ENCODE measurements around the gene SMIM10L2A.
A peak's percentile ranks its signal among the peaks of the same experiment; 100 is the strongest.
"Not testable (repeated sequence)": the region's sequence is repeated elsewhere in the genome, so short reads cannot be mapped to it uniquely, and the experiment has no call there.

The SMIM10L2A gene

DNA sequence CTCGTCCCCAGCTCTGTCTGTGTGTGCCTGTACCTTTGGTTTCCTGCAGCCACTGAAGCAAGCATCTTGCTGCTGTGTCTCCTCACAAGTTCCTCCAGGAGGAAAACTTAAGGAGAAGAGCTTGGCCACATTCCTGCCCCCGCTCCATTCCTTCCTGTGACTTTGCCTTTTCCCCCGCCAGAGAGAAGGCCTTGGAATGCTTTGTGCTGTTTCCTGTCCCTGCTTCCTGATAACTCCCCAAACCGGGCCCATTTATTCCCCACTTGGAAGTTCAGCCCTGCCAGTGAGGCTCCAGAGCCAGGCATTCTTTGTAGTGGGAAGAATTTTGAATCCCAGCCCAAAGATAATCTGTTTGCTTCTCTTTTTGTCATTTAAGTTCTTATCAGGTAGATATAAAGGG, 33.1 kb downstream of the SMIM10L2A start:
- no peak for DNase-seq (ENCODE audit: low spot score)

DNA sequence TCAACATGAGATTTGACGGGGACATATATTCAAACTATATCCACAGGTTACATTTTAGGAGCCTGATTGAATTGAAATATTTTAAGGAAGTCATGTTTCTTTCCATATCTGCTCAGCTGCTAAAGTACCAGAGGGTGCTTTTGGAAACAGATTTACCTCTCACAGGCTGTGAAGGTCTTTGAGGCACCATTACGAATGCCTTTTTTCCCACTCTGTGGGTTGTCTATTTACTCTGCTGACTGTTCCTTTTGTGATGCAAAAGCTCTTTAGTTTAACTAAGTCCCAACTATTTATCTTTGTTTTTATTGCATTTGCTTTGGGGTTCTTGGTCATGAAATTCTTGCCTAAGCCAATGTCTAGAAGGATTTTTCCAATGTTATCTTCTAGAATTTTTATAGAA, 40.0 kb downstream of the SMIM10L2A start:
- DNase-seq (ENCODE audit: low spot score): not testable (repeated sequence)

DNA sequence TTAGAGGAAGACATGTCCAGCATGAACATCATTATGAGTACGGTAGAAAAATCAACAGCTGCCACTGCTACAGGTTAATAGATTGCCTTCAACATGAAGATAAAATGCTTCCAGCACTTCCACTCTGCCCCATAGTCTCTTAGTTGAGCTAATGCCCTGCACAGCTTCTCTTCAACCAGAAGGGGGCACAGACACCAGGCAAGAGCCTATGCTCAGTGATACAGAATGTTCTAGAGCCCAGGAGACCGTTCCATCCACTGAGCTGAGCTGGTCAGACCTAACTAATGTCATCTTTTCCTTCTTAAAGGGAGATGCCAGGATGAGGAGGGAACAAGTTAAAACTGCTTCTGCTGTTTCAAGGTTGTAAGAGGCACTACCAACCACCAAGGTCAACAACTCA, 42.2 kb downstream of the SMIM10L2A start:
- no peak for DNase-seq (ENCODE audit: low spot score)

DNA sequence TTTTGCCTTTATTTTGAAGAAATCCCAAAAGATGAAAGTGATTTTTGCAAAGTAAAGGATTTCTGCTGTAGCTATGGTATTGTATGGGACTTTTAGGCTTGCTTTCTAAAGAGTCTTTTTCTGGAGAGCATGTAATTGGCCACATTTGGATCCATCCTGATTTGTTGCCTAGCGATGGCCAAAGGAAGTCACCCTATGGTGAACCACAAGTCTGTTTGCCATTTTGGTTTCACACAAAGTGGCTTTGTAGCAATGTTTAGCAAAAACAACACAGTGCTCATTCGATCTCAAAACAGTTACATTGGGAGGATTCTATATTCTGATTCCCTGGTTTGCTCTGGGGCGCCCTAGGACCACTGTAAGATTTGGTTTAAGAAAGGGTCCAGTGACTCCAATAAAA, 54.6 kb downstream of the SMIM10L2A start:
- no peak for DNase-seq (ENCODE audit: low spot score)

DNA sequence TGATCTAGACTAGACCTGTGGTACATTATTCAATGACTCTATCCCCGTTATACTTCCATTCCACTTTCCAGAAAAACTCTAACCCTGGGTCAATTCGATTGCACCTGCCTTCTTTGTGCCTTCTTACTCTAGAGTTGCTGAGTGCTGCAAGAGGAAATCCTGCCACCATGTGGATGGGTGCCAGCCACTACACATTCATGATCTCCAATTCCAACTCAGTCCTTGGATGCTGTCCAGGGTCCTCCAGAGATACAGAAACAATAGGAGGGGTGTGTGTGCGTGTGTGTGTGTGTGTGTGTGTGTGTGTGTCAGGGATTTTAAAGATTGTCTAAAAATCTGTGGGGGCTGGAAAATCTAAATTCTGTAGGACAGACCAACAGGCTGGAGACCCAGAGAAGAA, 55.8 kb downstream of the SMIM10L2A start:
- peak; percentile 5 for DNase-seq (ENCODE audit: low spot score)
